Measurements from ENCODE around the gene ANKRD29. TPM values are rescaled to one million over a fixed set of nuclear protein-coding genes. Genes with fewer than 3 reads are reported as not detected.
"Not testable (repeated sequence)": the region's sequence is repeated elsewhere in the genome, so short reads cannot be mapped to it uniquely, and the experiment has no call there.

Gene ANKRD29
- total RNA-seq, 1 donor from 2014 or later = 2.1 TPM

GRCh38 chr18:23645568-23646175 is 17.0 kb downstream of the ANKRD29 start:
- DNase-seq (ENCODE audit: low read depth) = no peak

- no peak for DNase-seq (ENCODE audit: low read depth)
These were observed 18.8 kb downstream of the ANKRD29 start for GRCh38 chr18:23643815-23644490.

GRCh38 chr18:23641937-23642666 is 20.6 kb downstream of the ANKRD29 start:
- DNase-seq (ENCODE audit: low read depth) = no peak

GRCh38 chr18:23641143-23641720 is 21.5 kb downstream of the ANKRD29 start:
- DNase-seq (ENCODE audit: low read depth) = no peak

GRCh38 chr18:23640052-23640451 is 22.7 kb downstream of the ANKRD29 start:
- no peak for DNase-seq (ENCODE audit: low read depth)

GRCh38 chr18:23636433-23636832 is 26.3 kb downstream of the ANKRD29 start:
- DNase-seq (ENCODE audit: low read depth) = not testable (repeated sequence)

- DNase-seq (ENCODE audit: low read depth) = no peak
These were observed 26.7 kb downstream of the ANKRD29 start for GRCh38 chr18:23636071-23636399.

GRCh38 chr18:23635283-23636070 is 27.2 kb downstream of the ANKRD29 start:
- DNase-seq (ENCODE audit: low read depth) = no peak

GRCh38 chr18:23634692-23635091 is 28.0 kb downstream of the ANKRD29 start:
- DNase-seq (ENCODE audit: low read depth) = no peak

GRCh38 chr18:23632615-23633014 is 30.1 kb downstream of the ANKRD29 start:
- DNase-seq (ENCODE audit: low read depth) = no peak

GRCh38 chr18:23631746-23632145 is 31.0 kb downstream of the ANKRD29 start:
- DNase-seq (ENCODE audit: low read depth) = no peak

GRCh38 chr18:23631312-23631711 is 31.4 kb downstream of the ANKRD29 start:
- DNase-seq (ENCODE audit: low read depth) = no peak

- no peak for DNase-seq (ENCODE audit: low read depth)
These were observed 33.2 kb downstream of the ANKRD29 start for GRCh38 chr18:23629444-23629946.

GRCh38 chr18:23627970-23628369 is 34.7 kb downstream of the ANKRD29 start:
- no peak for DNase-seq (ENCODE audit: low read depth)

GRCh38 chr18:23627321-23627720 is 35.4 kb downstream of the ANKRD29 start:
- DNase-seq (ENCODE audit: low read depth) = peak; percentile 81

- DNase-seq (ENCODE audit: low read depth) = peak; percentile 65
These were observed 36.0 kb downstream of the ANKRD29 start for GRCh38 chr18:23626451-23627279.

GRCh38 chr18:23623040-23623439 is 39.7 kb downstream of the ANKRD29 start:
- DNase-seq (ENCODE audit: low read depth) = no peak

GRCh38 chr18:23619388-23619881 is 43.3 kb downstream of the ANKRD29 start:
- peak; percentile 53 for DNase-seq (ENCODE audit: low read depth)

- DNase-seq (ENCODE audit: low read depth) = no peak
These were observed 43.8 kb downstream of the ANKRD29 start for GRCh38 chr18:23618862-23619387.
